ENCODE measurements around the gene ZBTB5.
A peak's percentile ranks its signal among the peaks of the same experiment; 100 is the strongest.
"Not testable (repeated sequence)": the region's sequence is repeated elsewhere in the genome, so short reads cannot be mapped to it uniquely, and the experiment has no call there.

Gene ZBTB5, protein sequence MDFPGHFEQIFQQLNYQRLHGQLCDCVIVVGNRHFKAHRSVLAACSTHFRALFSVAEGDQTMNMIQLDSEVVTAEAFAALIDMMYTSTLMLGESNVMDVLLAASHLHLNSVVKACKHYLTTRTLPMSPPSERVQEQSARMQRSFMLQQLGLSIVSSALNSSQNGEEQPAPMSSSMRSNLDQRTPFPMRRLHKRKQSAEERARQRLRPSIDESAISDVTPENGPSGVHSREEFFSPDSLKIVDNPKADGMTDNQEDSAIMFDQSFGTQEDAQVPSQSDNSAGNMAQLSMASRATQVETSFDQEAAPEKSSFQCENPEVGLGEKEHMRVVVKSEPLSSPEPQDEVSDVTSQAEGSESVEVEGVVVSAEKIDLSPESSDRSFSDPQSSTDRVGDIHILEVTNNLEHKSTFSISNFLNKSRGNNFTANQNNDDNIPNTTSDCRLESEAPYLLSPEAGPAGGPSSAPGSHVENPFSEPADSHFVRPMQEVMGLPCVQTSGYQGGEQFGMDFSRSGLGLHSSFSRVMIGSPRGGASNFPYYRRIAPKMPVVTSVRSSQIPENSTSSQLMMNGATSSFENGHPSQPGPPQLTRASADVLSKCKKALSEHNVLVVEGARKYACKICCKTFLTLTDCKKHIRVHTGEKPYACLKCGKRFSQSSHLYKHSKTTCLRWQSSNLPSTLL

GRCh38 chr9:37465249-37466036, at the start of gene ZBTB5:
Gene ZBTB5, minus strand, starts transcription at chr9:37465450. Its CDS starts 22,899 bp downstream, at chr9:37442551.
- DNase-seq, result peak; percentile 98

- DNase-seq, result no peak
Measured at GRCh38 chr9:37514999-37515398, 49.7 kb upstream of the ZBTB5 start.

DNA sequence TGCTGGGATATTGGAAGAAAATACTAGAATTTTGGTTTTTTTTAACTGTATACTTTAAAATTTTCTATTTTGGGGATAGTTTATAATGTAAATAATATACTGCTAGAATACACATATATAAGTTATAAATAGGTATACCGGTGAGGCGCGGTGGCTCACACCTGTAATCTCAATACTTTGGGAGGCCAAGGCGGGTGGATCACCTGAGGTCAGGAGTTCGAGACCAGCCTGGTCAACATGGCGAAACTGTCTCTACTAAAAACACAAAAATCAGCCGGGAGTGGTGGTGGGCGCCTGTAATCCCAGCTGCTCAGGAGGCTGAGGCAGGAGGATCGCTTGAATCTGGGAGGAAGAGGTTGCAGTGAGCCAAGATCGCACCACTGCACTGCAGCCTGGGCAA, 49.2 kb upstream of the ZBTB5 start:
- not testable (repeated sequence) for DNase-seq

- DNase-seq, result no peak
Measured at GRCh38 chr9:37512437-37512836, 47.2 kb upstream of the ZBTB5 start.

GRCh38 chr9:37511016-37512010, 46.1 kb upstream of the ZBTB5 start:
- DNase-seq, result no peak

DNA sequence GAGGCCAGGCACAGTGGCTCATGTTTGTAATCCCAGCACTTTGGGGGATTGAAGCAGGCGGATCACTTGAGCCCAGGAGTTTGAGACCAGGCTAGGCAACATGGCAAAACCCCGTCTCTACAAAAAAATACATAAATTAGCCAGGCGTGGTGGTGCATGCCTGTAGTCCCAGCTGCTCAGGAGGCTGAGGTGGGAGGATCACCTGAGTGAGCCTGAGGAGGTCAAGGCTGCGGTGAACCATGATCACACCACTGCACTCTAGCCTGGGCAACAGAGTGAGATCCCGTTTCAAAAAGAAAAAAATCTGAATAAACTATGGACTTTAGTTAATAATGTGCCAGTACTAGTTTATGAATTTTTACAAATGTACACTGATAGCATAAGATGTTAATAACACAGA, 44.8 kb upstream of the ZBTB5 start:
- not testable (repeated sequence) for DNase-seq

GRCh38 chr9:37509536-37509935, 44.3 kb upstream of the ZBTB5 start:
- no peak for DNase-seq

GRCh38 chr9:37508834-37509206, 43.6 kb upstream of the ZBTB5 start:
- DNase-seq, result no peak

DNA sequence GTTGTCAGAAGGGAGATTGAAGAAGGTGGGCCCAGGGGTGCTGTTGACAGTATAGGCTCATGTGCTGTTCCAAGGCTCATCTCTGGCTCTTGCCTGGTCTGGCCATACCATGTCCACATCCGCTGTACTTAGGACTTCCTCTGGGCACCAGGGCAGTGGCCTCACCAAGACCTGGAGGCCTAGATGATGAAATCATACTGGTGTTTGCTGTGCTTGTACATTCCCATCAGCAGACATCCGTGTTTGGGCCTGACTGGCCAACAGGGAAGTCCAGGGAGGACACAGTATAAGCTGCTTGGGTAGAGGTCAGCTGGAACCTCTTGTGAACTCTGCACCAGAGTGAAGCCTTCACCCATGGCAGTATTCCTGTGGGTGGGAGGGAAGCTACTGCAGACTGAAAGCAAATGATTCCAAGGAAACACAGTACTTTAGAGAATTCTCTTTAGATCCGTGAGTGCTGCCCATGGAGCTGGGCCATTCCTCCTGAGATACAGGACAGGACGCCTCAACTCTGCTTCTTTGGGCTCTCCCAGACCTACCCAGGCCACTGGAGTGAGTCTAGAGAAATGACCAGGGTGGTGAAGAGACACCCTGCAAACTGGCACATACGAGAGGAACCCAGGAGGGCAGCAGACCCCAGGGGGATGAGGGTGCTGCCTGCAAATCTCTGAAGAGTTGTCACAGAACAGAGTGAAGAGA, 43.0 kb upstream of the ZBTB5 start:
- DNase-seq, result no peak

- no peak for DNase-seq
Measured at GRCh38 chr9:37507566-37508134, 42.4 kb upstream of the ZBTB5 start.

GRCh38 chr9:37504605-37505004, 39.4 kb upstream of the ZBTB5 start:
- DNase-seq, result no peak

- DNase-seq, result no peak
Measured at GRCh38 chr9:37503736-37504135, 38.5 kb upstream of the ZBTB5 start.

DNA sequence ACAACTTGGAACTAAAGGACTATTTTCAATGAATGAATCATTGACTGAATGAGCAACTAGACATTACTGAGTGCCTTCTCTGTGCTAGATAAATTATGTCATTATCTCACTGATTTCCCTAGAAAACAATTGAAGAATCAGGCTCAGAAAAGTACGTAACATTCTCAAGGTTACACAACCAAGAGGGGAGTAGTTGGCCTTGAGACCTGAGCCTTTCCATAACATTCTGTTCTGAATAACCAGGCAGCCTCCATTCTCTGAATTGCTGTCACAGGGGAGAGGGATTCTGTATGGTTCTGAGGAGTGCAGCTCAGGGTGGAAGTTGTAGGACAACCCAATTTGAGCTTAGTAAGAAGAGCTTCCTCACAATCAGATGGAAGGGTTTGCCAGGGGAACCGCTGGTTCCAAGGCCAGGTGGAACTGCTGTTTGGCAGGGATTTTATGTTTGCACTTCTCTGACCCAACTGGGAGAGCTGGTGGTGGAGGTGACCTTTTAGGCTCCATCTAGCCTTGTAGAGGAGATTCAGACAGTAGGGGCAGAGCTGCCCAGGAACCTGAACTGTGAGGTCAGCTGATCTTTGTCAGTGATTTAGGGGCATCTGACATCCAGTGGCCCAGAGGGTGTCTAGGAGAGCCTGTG, 36.8 kb upstream of the ZBTB5 start:
- no peak for DNase-seq

- no peak for DNase-seq
Measured at GRCh38 chr9:37499297-37499696, 34.0 kb upstream of the ZBTB5 start.

GRCh38 chr9:37498457-37498856, 33.2 kb upstream of the ZBTB5 start:
- DNase-seq, result no peak

GRCh38 chr9:37497320-37497719, 32.1 kb upstream of the ZBTB5 start:
- DNase-seq, result no peak

- DNase-seq, result no peak
Measured at GRCh38 chr9:37496020-37496419, 30.8 kb upstream of the ZBTB5 start.

- no peak for DNase-seq
Measured at GRCh38 chr9:37495571-37495970, 30.3 kb upstream of the ZBTB5 start.

DNA sequence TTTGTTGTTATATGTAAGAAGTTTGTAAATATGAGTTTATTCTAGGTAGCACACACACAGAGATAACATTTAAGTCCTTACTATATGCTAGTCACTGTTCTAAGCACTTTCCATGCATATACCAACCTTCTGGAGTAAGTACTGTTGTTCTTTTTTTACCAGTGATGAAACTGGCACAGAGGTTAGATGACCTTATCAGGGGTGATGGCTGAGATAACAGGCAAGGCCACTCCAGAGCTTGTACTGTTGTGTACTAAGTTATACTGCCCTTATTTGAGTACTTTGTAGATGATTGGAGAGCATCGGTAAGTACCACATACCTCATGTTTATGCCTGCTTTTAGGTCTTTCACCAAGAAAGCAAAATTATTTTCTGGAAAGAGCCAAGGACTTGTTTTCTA, 26.7 kb upstream of the ZBTB5 start:
- no peak for DNase-seq

- DNase-seq, result no peak
Measured at GRCh38 chr9:37486616-37487548, 21.6 kb upstream of the ZBTB5 start.

Data from activated CD8-positive, alpha-beta memory T cell treated with anti-CD3 and anti-CD28 coated beads for 24 hours (primary cell).